ENCODE data around the gene NT5M.

The NT5M gene

GRCh38 chr17:17388657-17389496 lies 85.7 kb downstream of the NT5M start:
- in situ Hi-C loops (cut with MboI; ENCODE audit: low sequenced_read_pairs): no loop called here

GRCh38 chr17:17391668-17392370 lies 88.6 kb downstream of the NT5M start:
- in situ Hi-C loops (cut with MboI; ENCODE audit: low sequenced_read_pairs): no loop called here

GRCh38 chr17:17393976-17394375 lies 90.8 kb downstream of the NT5M start:
- in situ Hi-C loops (cut with MboI; ENCODE audit: low sequenced_read_pairs): no loop called here

- in situ Hi-C loops (cut with MboI; ENCODE audit: low sequenced_read_pairs): no loop called here
Measured at GRCh38 chr17:17394494-17394893, 91.3 kb downstream of the NT5M start.

- in situ Hi-C loops (cut with MboI; ENCODE audit: low sequenced_read_pairs): no loop called here
Measured at GRCh38 chr17:17395246-17395802, 92.2 kb downstream of the NT5M start.

GRCh38 chr17:17395885-17396284 lies 92.7 kb downstream of the NT5M start:
- in situ Hi-C loops (cut with MboI; ENCODE audit: low sequenced_read_pairs): no loop called here
